GM10248 (cell line): ENCODE data around the gene CEACAM20.

Experiments used
- CTCF ChIA-PET: fragments of 300-600 bp; sonication (Branson Sonifier 250); formaldehyde crosslinking; extraction: SDS; loops from one replicate; lab custom pipeline; 2021; ENCODE audit warnings: antibody characterized with exemption; lab: Yijun Ruan, JAX
- POLR2A ChIA-PET: fragments of 350-650 bp; sonication (Branson Sonifier 250); formaldehyde crosslinking; extraction: SDS; loops from one replicate; lab custom pipeline; 2020; ENCODE audit warnings: antibody characterized with exemption; lab: Yijun Ruan, JAX
- DNase-seq: peaks from one replicate; pipeline ENCODE4 v3.0.0; 2012; ENCODE audit errors: extremely low spot score
- CTCF ChIP-seq: IDR thresholded peaks from 2 replicates; pipeline ENCODE4 v1.5.1; 2012; ENCODE audit warnings: mild to moderate bottlenecking, low read depth; ENCODE audit errors: extremely low read depth, missing control alignments, control extremely low read depth

CEACAM20 gene

DNA sequence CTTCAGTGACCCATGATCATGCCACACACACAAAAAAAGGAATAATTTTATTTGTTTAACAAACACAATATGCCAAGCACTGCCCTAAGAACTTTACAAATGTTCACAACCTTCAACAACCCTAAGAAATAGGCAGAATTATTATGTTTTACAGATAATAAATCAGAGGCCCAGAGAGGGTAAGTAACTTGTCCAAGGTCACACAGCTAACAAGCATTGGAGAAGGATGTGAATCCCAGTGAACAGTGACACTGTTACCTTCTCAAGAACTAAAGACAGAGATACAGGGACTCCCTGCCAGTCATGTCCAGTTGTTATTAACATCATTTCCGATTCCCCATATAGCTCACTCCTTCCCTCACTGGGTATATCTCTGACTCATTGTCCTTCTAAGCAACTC is 13.6 kb downstream of the CEACAM20 start:
- no peak for TF ChIP-seq CTCF
- ChIA-PET POLR2A (no interaction called here), CTCF (interaction anchor here (1.5 to 1.6 kb wide), 2 partner anchors 16 to 23 kb away, joined by 3 read pairs; partner anchors contain the start of gene ZNF180)
- DNase-seq = no peak

- POLR2A ChIA-PET = no interaction called here
- CTCF ChIA-PET = interaction anchor here (1.6 kb wide), 1 partner anchor 15 kb away, joined by 3 read pairs; the partner anchor contains the start of gene ZNF180
- DNase-seq = no peak
- no peak for TF ChIP-seq CTCF
Measured at GRCh38 chr19:44515031-44515430, 14.4 kb downstream of the CEACAM20 start.

DNA sequence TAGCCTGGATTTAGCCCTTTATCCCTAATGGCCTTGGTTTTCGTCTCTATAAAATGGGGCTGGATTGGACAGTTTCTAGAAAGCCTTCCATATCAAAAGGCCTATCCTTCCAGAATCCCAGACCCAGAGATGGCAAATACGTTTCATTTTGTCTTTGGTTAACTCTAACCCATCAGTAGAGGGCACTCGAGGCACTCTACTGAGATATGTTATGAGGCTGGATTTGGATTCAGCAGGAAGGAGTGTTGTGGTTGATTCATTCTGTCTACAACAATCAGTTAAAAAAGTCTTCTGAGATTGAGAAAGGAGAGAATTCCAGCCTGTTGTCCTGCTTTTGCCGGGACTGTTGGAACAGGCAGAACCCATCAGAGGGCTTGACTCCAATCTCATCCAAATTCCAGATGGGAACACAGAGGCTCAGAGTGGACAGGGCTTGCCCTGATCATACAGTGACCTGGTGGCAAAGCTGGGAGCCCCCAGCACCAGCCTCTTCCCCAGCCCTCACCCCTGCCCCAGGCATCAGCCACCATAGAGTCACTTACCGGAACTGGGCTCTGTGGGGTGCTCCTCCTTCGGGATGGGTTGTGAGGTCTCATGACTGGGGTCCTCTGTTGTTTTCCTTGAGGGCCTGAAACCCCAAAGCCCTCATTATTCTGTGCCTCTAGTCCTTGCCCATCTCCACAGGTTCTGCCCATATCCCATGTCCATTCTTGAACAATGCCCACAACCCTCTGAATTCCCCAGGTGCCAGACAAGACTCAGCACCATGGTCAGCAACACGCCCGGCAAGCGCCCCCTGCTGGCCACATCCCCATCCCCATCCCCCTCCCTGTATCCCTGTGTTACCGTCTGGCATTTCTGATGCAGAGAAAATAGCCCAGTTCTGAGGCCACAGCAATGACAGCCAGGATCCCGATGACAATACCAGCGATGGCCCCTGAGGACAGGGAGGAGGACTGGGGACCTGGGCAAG is 16.9 kb downstream of the CEACAM20 start:
- peak; percentile 24 for TF ChIP-seq CTCF
- CTCF ChIA-PET = no interaction called here
- POLR2A ChIA-PET = no interaction called here
- no peak for DNase-seq

- ChIA-PET POLR2A (no interaction called here), CTCF (no interaction called here)
- TF ChIP-seq CTCF = no peak
- DNase-seq = no peak
Measured at GRCh38 chr19:44509478-44509877, 20.0 kb downstream of the CEACAM20 start.

GRCh38 chr19:44499962-44500949 is 29.2 kb downstream of the CEACAM20 start, which contains the start of gene ZNF180:
TSS of gene ZNF180 (minus strand) at chr19:44500522. CDS start at chr19:44497334, 3,188 bp downstream.
- peak; percentile 98 for DNase-seq
- ChIA-PET CTCF (interaction anchor here (0.7 to 1.5 kb wide), 4 partner anchors 9 to 17 kb away, joined by 3 to 4 read pairs (median 3); no protein-coding TSS in a partner anchor), POLR2A (interaction anchor here (0.6 kb wide), 2 partner anchors 335 to 360 kb away, joined by 3 to 4 read pairs; partner anchors contain the start of gene ZNF226)
- peak; percentile 28 for TF ChIP-seq CTCF
